ENCODE data around the gene CYP2C18.

DNA sequence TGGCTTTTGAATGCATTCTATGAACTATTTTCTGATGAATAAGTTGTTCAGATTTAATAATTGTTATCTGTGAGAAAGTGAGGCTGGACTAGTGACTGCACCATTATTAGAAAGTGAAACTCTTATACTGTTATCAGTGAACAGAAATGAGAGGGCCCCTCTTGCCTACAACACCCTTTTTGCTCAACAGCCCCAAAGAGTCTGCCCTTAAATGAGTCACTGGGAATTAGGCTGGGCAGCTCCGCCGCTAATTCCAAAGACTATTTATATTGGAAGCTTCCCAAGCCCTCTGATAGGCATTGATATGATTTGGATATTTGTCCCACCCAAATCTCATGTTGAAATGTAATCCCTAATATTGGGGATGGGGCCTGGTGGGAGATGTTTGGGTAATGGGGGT lies 7.0 kb upstream of the CYP2C18 start:
- TF ChIP-seq SREBF2 (IDR thresholded peaks at IDR 0.05) (no peak), POLR2A (IDR thresholded peaks at IDR 0.05; ENCODE audit: low read length) (no peak), CHD2 (IDR thresholded peaks at IDR 0.05; ENCODE audit: low read length, partially characterized antibody) (no peak), RCOR1 (IDR thresholded peaks at IDR 0.05; ENCODE audit: low read depth, low read length) (no peak), CHD4 (IDR thresholded peaks at IDR 0.05; ENCODE audit: borderline replicate concordance) (no peak), GATA3 (IDR thresholded peaks at IDR 0.05; ENCODE audit: borderline replicate concordance) (no peak)
- TF ChIP-seq, protein P1, sequence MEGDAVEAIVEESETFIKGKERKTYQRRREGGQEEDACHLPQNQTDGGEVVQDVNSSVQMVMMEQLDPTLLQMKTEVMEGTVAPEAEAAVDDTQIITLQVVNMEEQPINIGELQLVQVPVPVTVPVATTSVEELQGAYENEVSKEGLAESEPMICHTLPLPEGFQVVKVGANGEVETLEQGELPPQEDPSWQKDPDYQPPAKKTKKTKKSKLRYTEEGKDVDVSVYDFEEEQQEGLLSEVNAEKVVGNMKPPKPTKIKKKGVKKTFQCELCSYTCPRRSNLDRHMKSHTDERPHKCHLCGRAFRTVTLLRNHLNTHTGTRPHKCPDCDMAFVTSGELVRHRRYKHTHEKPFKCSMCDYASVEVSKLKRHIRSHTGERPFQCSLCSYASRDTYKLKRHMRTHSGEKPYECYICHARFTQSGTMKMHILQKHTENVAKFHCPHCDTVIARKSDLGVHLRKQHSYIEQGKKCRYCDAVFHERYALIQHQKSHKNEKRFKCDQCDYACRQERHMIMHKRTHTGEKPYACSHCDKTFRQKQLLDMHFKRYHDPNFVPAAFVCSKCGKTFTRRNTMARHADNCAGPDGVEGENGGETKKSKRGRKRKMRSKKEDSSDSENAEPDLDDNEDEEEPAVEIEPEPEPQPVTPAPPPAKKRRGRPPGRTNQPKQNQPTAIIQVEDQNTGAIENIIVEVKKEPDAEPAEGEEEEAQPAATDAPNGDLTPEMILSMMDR (IDR thresholded peaks at IDR 0.05), result no peak

All from A549 (cell line).